ENCODE measurements around the gene SCN10A. TPM values are rescaled to one million over a fixed set of nuclear protein-coding genes. Genes with fewer than 3 reads are reported as not detected.

SCN10A gene
- total and polyA plus RNA-seq, 11 donors = 0.05 to 0.72 (median 0.12) TPM; not detected in 1

- H3K9me3 ChIP-seq = no peaks in the 10 kb centered on the region
- intact Hi-C loops (cut with DNase I) = loop anchor here in 9 of 10 donors (5.0 to 10.0 kb wide), 9 partner anchors 96 to 346 kb away; partner anchors contain the start of gene EXOG (in 5 of the 9)
- no peaks in the 10 kb centered on the region for H3K4me1 ChIP-seq
- no peaks in the 10 kb centered on the region for H3K27me3 ChIP-seq
- H3K36me3 ChIP-seq = no peaks in the 10 kb centered on the region
- no peak overlapping the region for H3K4me3 ChIP-seq
- H3K27ac ChIP-seq = no peak overlapping the region
- DNase-seq (no peak), ATAC-seq (no peak)
- TF ChIP-seq POLR2A (IDR thresholded peaks at IDR 0.05) (no peak), CTCF (IDR thresholded peaks at IDR 0.05) (peak in 4 of 12 donors; percentile 13 to 23 (median 16))
- 60 to 78% (median 68%) methylated on average over 2 of the region's 2 CpGs for WGBS, 4 donors
Observed at GRCh38 chr3:38840987-38841386, 25.0 kb upstream of the SCN10A start.

GRCh38 chr3:38837358-38837757 is 21.3 kb upstream of the SCN10A start:
- DNase-seq (no peak), ATAC-seq (peak in 1 of 4 donors; percentile 38)
- Histone ChIP-seq H3K27me3 (no peaks in the 10 kb centered on the region), H3K27ac (no peak overlapping the region), H3K9me3 (no peaks in the 10 kb centered on the region), H3K4me3 (no peak overlapping the region), H3K36me3 (no peaks in the 10 kb centered on the region), H3K4me1 (peaks cover 0 to 17% (median 8%) of the 10 kb centered on the region in 12 donors)
- WGBS, 4 donors = 50 to 54% (median 53%) methylated on average over 4 of the region's 4 CpGs
- intact Hi-C loops (cut with DNase I) = loop anchor here in 2 of 10 donors (5.0 kb wide), 1 partner anchor 315 kb away; no protein-coding TSS in a partner anchor
- no peak for TF ChIP-seq CTCF (IDR thresholded peaks at IDR 0.05)
- TF ChIP-seq POLR2A (IDR thresholded peaks at IDR 0.05) = no peak

GRCh38 chr3:38836561-38836960 is 20.5 kb upstream of the SCN10A start:
- ATAC-seq (no peak), DNase-seq (no peak)
- Histone ChIP-seq H3K27ac (no peak overlapping the region), H3K4me1 (peaks cover 0 to 17% (median 8%) of the 10 kb centered on the region in 12 donors), H3K27me3 (no peaks in the 10 kb centered on the region), H3K9me3 (no peaks in the 10 kb centered on the region), H3K36me3 (no peaks in the 10 kb centered on the region), H3K4me3 (no peak overlapping the region)
- 80 to 87% (median 84%) methylated on average over 5 of the region's 5 CpGs for WGBS, 4 donors
- intact Hi-C loops (cut with DNase I) = loop anchor here in 2 of 10 donors (5.0 kb wide), 1 partner anchor 314 kb away; no protein-coding TSS in a partner anchor
- TF ChIP-seq CTCF (IDR thresholded peaks at IDR 0.05) (no peak), POLR2A (IDR thresholded peaks at IDR 0.05) (no peak)

- DNase-seq (no peak), ATAC-seq (no peak)
- intact Hi-C loops (cut with DNase I) = loop anchor here in 2 of 10 donors (5.0 kb wide), 1 partner anchor 314 kb away; no protein-coding TSS in a partner anchor
- H3K9me3 ChIP-seq = no peaks in the 10 kb centered on the region
- peaks cover 0 to 17% (median 8%) of the 10 kb centered on the region in 12 donors for H3K4me1 ChIP-seq
- H3K36me3 ChIP-seq = no peaks in the 10 kb centered on the region
- WGBS, 4 donors = 66 to 70% (median 69%) methylated on average over 3 of the region's 3 CpGs
- H3K27me3 ChIP-seq = no peaks in the 10 kb centered on the region
- TF ChIP-seq POLR2A (IDR thresholded peaks at IDR 0.05) = no peak
- H3K4me3 ChIP-seq = no peak overlapping the region
- no peak overlapping the region for H3K27ac ChIP-seq
Observed at GRCh38 chr3:38835939-38836338, 19.9 kb upstream of the SCN10A start.

- ATAC-seq = no peak
- TF ChIP-seq POLR2A (IDR thresholded peaks at IDR 0.05) (no peak), CTCF (IDR thresholded peaks at IDR 0.05) (no peak)
- Histone ChIP-seq H3K27ac (peak overlapping the region in 7 of 12 donors; percentile 1 to 52 (median 30)), H3K4me1 (peaks cover 0 to 17% (median 8%) of the 10 kb centered on the region in 12 donors), H3K27me3 (no peaks in the 10 kb centered on the region), H3K9me3 (no peaks in the 10 kb centered on the region), H3K36me3 (no peaks in the 10 kb centered on the region), H3K4me3 (no peak overlapping the region)
- DNase-seq = no peak
- intact Hi-C loops (cut with DNase I) = loop anchor here in 2 of 10 donors (5.0 kb wide), 1 partner anchor 312 kb away; no protein-coding TSS in a partner anchor
Observed at GRCh38 chr3:38834717-38835116, 18.7 kb upstream of the SCN10A start.
